ENCODE data around the gene CLSTN1.
"Not testable (repeated sequence)": the region's sequence is repeated elsewhere in the genome, so short reads cannot be mapped to it uniquely, and the experiment has no call there.

Gene CLSTN1

GRCh38 chr1:9761855-9762254, 61.9 kb downstream of the CLSTN1 start:
- Histone ChIP-seq H3K9me3 (ENCODE audit: control insufficient read depth, insufficient read depth, low read depth, low read length) (no peaks in the 10 kb centered on the region), H3K9ac (ENCODE audit: low read length) (no peak overlapping the region), H3K4me3 (ENCODE audit: low read depth, low read length) (no peak overlapping the region), H3K36me3 (ENCODE audit: control insufficient read depth, insufficient read depth, low read length) (peaks cover 15% of the 10 kb centered on the region), H3K27me3 (ENCODE audit: control insufficient read depth, insufficient read depth, low read length) (no peaks in the 10 kb centered on the region), H3K27ac (ENCODE audit: low read depth, low read length) (no peak overlapping the region), H3K4me1 (ENCODE audit: control insufficient read depth, insufficient read depth, low read length) (peaks cover 33% of the 10 kb centered on the region)

GRCh38 chr1:9760824-9761223, 62.9 kb downstream of the CLSTN1 start:
- H3K36me3 ChIP-seq (ENCODE audit: control insufficient read depth, insufficient read depth, low read length) = peaks cover 15% of the 10 kb centered on the region
- no peaks in the 10 kb centered on the region for H3K9me3 ChIP-seq (ENCODE audit: control insufficient read depth, insufficient read depth, low read depth, low read length)
- peaks cover 35% of the 10 kb centered on the region for H3K4me1 ChIP-seq (ENCODE audit: control insufficient read depth, insufficient read depth, low read length)
- no peaks in the 10 kb centered on the region for H3K27me3 ChIP-seq (ENCODE audit: control insufficient read depth, insufficient read depth, low read length)
- no peak overlapping the region for H3K9ac ChIP-seq (ENCODE audit: low read length)
- H3K4me3 ChIP-seq (ENCODE audit: low read depth, low read length) = no peak overlapping the region
- no peak overlapping the region for H3K27ac ChIP-seq (ENCODE audit: low read depth, low read length)

GRCh38 chr1:9759939-9760338, 63.8 kb downstream of the CLSTN1 start:
- Histone ChIP-seq H3K36me3 (ENCODE audit: control insufficient read depth, insufficient read depth, low read length) (peaks cover 16% of the 10 kb centered on the region), H3K9me3 (ENCODE audit: control insufficient read depth, insufficient read depth, low read depth, low read length) (no peaks in the 10 kb centered on the region), H3K4me1 (ENCODE audit: control insufficient read depth, insufficient read depth, low read length) (peaks cover 39% of the 10 kb centered on the region), H3K27ac (ENCODE audit: low read depth, low read length) (no peak overlapping the region), H3K4me3 (ENCODE audit: low read depth, low read length) (no peak overlapping the region), H3K27me3 (ENCODE audit: control insufficient read depth, insufficient read depth, low read length) (no peaks in the 10 kb centered on the region), H3K9ac (ENCODE audit: low read length) (no peak overlapping the region)

GRCh38 chr1:9758559-9759121, 65.1 kb downstream of the CLSTN1 start:
- H3K4me3 ChIP-seq (ENCODE audit: low read depth, low read length) = no peak overlapping the region
- no peak overlapping the region for H3K9ac ChIP-seq (ENCODE audit: low read length)
- no peaks in the 10 kb centered on the region for H3K9me3 ChIP-seq (ENCODE audit: control insufficient read depth, insufficient read depth, low read depth, low read length)
- H3K4me1 ChIP-seq (ENCODE audit: control insufficient read depth, insufficient read depth, low read length) = peaks cover 29% of the 10 kb centered on the region
- H3K27me3 ChIP-seq (ENCODE audit: control insufficient read depth, insufficient read depth, low read length) = no peaks in the 10 kb centered on the region
- 0 out of 2 replicates have a peak overlapping the region, but pooled peaks have one; percentile 27 for H3K27ac ChIP-seq (ENCODE audit: low read depth, low read length)
- H3K36me3 ChIP-seq (ENCODE audit: control insufficient read depth, insufficient read depth, low read length) = peaks cover 26% of the 10 kb centered on the region

GRCh38 chr1:9755441-9755995, 68.2 kb downstream of the CLSTN1 start:
- Histone ChIP-seq H3K27me3 (ENCODE audit: control insufficient read depth, insufficient read depth, low read length) (no peaks in the 10 kb centered on the region), H3K9ac (ENCODE audit: low read length) (no peak overlapping the region), H3K9me3 (ENCODE audit: control insufficient read depth, insufficient read depth, low read depth, low read length) (no peaks in the 10 kb centered on the region), H3K27ac (ENCODE audit: low read depth, low read length) (no peak overlapping the region), H3K4me3 (ENCODE audit: low read depth, low read length) (no peak overlapping the region), H3K36me3 (ENCODE audit: control insufficient read depth, insufficient read depth, low read length) (peaks cover 42% of the 10 kb centered on the region), H3K4me1 (ENCODE audit: control insufficient read depth, insufficient read depth, low read length) (peaks cover 27% of the 10 kb centered on the region)

GRCh38 chr1:9753121-9753531, 70.6 kb downstream of the CLSTN1 start:
- no peak overlapping the region for H3K27ac ChIP-seq (ENCODE audit: low read depth, low read length)
- H3K4me1 ChIP-seq (ENCODE audit: control insufficient read depth, insufficient read depth, low read length) = peaks cover 17% of the 10 kb centered on the region
- no peaks in the 10 kb centered on the region for H3K27me3 ChIP-seq (ENCODE audit: control insufficient read depth, insufficient read depth, low read length)
- peaks cover 58% of the 10 kb centered on the region for H3K36me3 ChIP-seq (ENCODE audit: control insufficient read depth, insufficient read depth, low read length)
- H3K4me3 ChIP-seq (ENCODE audit: low read depth, low read length) = no peak overlapping the region
- H3K9me3 ChIP-seq (ENCODE audit: control insufficient read depth, insufficient read depth, low read depth, low read length) = no peaks in the 10 kb centered on the region
- no peak overlapping the region for H3K9ac ChIP-seq (ENCODE audit: low read length)

GRCh38 chr1:9751971-9752370, 71.8 kb downstream of the CLSTN1 start:
- Histone ChIP-seq H3K27ac (ENCODE audit: low read depth, low read length) (no peak overlapping the region), H3K4me3 (ENCODE audit: low read depth, low read length) (no peak overlapping the region), H3K36me3 (ENCODE audit: control insufficient read depth, insufficient read depth, low read length) (peaks cover 65% of the 10 kb centered on the region), H3K9me3 (ENCODE audit: control insufficient read depth, insufficient read depth, low read depth, low read length) (no peaks in the 10 kb centered on the region), H3K27me3 (ENCODE audit: control insufficient read depth, insufficient read depth, low read length) (no peaks in the 10 kb centered on the region), H3K4me1 (ENCODE audit: control insufficient read depth, insufficient read depth, low read length) (peaks cover 17% of the 10 kb centered on the region), H3K9ac (ENCODE audit: low read length) (no peak overlapping the region)

GRCh38 chr1:9749361-9749760, 74.4 kb downstream of the CLSTN1 start:
- Histone ChIP-seq H3K4me3 (ENCODE audit: low read depth, low read length) (no peak overlapping the region), H3K4me1 (ENCODE audit: control insufficient read depth, insufficient read depth, low read length) (peaks cover 3% of the 10 kb centered on the region; the same call in 1 of the 2 replicates), H3K27ac (ENCODE audit: low read depth, low read length) (no peak overlapping the region), H3K36me3 (ENCODE audit: control insufficient read depth, insufficient read depth, low read length) (peaks cover 70% of the 10 kb centered on the region), H3K9ac (ENCODE audit: low read length) (no peak overlapping the region), H3K27me3 (ENCODE audit: control insufficient read depth, insufficient read depth, low read length) (no peaks in the 10 kb centered on the region), H3K9me3 (ENCODE audit: control insufficient read depth, insufficient read depth, low read depth, low read length) (no peaks in the 10 kb centered on the region)

GRCh38 chr1:9748391-9748790, 75.4 kb downstream of the CLSTN1 start:
- H3K4me1 ChIP-seq (ENCODE audit: control insufficient read depth, insufficient read depth, low read length); H3K4me3 ChIP-seq (ENCODE audit: low read depth, low read length); H3K9ac ChIP-seq (ENCODE audit: low read length); H3K27ac ChIP-seq (ENCODE audit: low read depth, low read length); H3K27me3 ChIP-seq (ENCODE audit: control insufficient read depth, insufficient read depth, low read length); H3K9me3 ChIP-seq (ENCODE audit: control insufficient read depth, insufficient read depth, low read depth, low read length): not testable (repeated sequence)
- peaks cover 74% of the 10 kb centered on the region for H3K36me3 ChIP-seq (ENCODE audit: control insufficient read depth, insufficient read depth, low read length)

- H3K9me3 ChIP-seq (ENCODE audit: control insufficient read depth, insufficient read depth, low read depth, low read length) = no peaks in the 10 kb centered on the region
- no peak overlapping the region for H3K9ac ChIP-seq (ENCODE audit: low read length)
- no peak overlapping the region for H3K27ac ChIP-seq (ENCODE audit: low read depth, low read length)
- no peaks in the 10 kb centered on the region for H3K4me1 ChIP-seq (ENCODE audit: control insufficient read depth, insufficient read depth, low read length)
- H3K36me3 ChIP-seq (ENCODE audit: control insufficient read depth, insufficient read depth, low read length) = peaks cover 75% of the 10 kb centered on the region
- no peak overlapping the region for H3K4me3 ChIP-seq (ENCODE audit: low read depth, low read length)
- H3K27me3 ChIP-seq (ENCODE audit: control insufficient read depth, insufficient read depth, low read length) = no peaks in the 10 kb centered on the region
Observed at GRCh38 chr1:9746651-9747050, 77.1 kb downstream of the CLSTN1 start.

- no peak overlapping the region for H3K4me3 ChIP-seq (ENCODE audit: low read depth, low read length)
- peaks cover 73% of the 10 kb centered on the region for H3K36me3 ChIP-seq (ENCODE audit: control insufficient read depth, insufficient read depth, low read length)
- no peak overlapping the region for H3K27ac ChIP-seq (ENCODE audit: low read depth, low read length)
- no peaks in the 10 kb centered on the region for H3K9me3 ChIP-seq (ENCODE audit: control insufficient read depth, insufficient read depth, low read depth, low read length)
- H3K27me3 ChIP-seq (ENCODE audit: control insufficient read depth, insufficient read depth, low read length) = no peaks in the 10 kb centered on the region
- no peak overlapping the region for H3K9ac ChIP-seq (ENCODE audit: low read length)
- H3K4me1 ChIP-seq (ENCODE audit: control insufficient read depth, insufficient read depth, low read length) = no peaks in the 10 kb centered on the region
Observed at GRCh38 chr1:9746211-9746610, 77.6 kb downstream of the CLSTN1 start.

Data from HUES6 (cell line).